ENCODE results near the gene POLR2E. TPM values are rescaled to one million over a fixed set of nuclear protein-coding genes. Genes with fewer than 3 reads are reported as not detected.

Gene POLR2E
- total and polyA plus RNA-seq, 2 of the 8 experiments (the other 6 are each of a cell fraction or from before 2014, with no cell fraction given) = 281 to 381 TPM

- Histone ChIP-seq H3K4me3 (ENCODE audit: extremely low read depth in 1 of 4, insufficient read depth in 2 of 4, low read depth in 3 of 4, low read length in 4 of 4) (no peak overlapping the region), H2BK15ac (ENCODE audit: low read length) (no peak overlapping the region), H2BK20ac (ENCODE audit: low read length) (no peak overlapping the region), H4K20me1 (replicated peaks in 1 of 2; ENCODE audit: control insufficient read depth in 1 of 2, insufficient read depth in 2 of 2, low read length in 2 of 2) (peaks cover 2 to 3% of the 10 kb centered on the region in 2 experiments), H4K91ac (replicated peaks; ENCODE audit: insufficient read length, low read length) (no peak overlapping the region), H3K9ac (replicated peaks in 1 of 4; ENCODE audit: extremely low read depth in 1 of 4, low read depth in 3 of 4, low read length in 3 of 4) (0 out of 7 replicates have a peak overlapping the region, but pooled peaks of 1 of the 4 experiments have one; percentile 36), H3K27ac (ENCODE audit: low read depth, low read length) (no peak overlapping the region), H3K79me2 (ENCODE audit: control insufficient read depth in 1 of 2, insufficient read depth in 2 of 2, low read length in 2 of 2) (no peaks in the 10 kb centered on the region), H3K9me3 (ENCODE audit: insufficient read depth in 2 of 2, low read depth in 1 of 2, low read length in 1 of 2) (no peaks in the 10 kb centered on the region), H3K56ac (replicated peaks; ENCODE audit: insufficient read length, low read depth, low read length) (no peak overlapping the region), H3K4me1 (replicated peaks in 1 of 4; ENCODE audit: control insufficient read depth in 3 of 4, insufficient read depth in 4 of 4, low read length in 3 of 4) (no peaks in the 10 kb centered on the region; a peak in 3 of 7 replicates), H3K23ac (ENCODE audit: insufficient read length) (no peak overlapping the region), H3K4me2 (ENCODE audit: insufficient read depth in 1 of 2, low read depth in 2 of 2, low read length in 2 of 2) (no peak overlapping the region), H3K14ac (ENCODE audit: insufficient read length) (no peak overlapping the region), H3K79me1 (ENCODE audit: low read depth, low read length) (no peaks in the 10 kb centered on the region), H2BK5ac (ENCODE audit: low read depth, low read length) (no peak overlapping the region; the same call in 1 of the 2 replicates), H3K36me3 (ENCODE audit: control insufficient read depth in 2 of 4, insufficient read depth in 4 of 4, low read length in 3 of 4) (peaks cover 0 to 52% (median 9%) of the 10 kb centered on the region in 4 experiments; a peak in 4 of 8 replicates), H2BK120ac (replicated peaks; ENCODE audit: low read depth, low read length) (no peak overlapping the region), H2BK12ac (ENCODE audit: low read depth, low read length) (no peak overlapping the region), H4K5ac (ENCODE audit: insufficient read length, low read depth, low read length) (no peak overlapping the region), H2AFZ (ENCODE audit: low read length) (no peak overlapping the region), H3K18ac (ENCODE audit: extremely low read depth, low read length) (no peak overlapping the region), H3K23me2 (ENCODE audit: low read depth, low read length) (no peaks in the 10 kb centered on the region), H3K27me3 (replicated peaks in 1 of 4; ENCODE audit: control insufficient read depth in 3 of 4, extremely low read depth in 1 of 4, insufficient read depth in 3 of 4, low read length in 3 of 4) (no peaks in the 10 kb centered on the region), H3K4ac (replicated peaks; ENCODE audit: insufficient read length, low read depth, low read length) (no peak overlapping the region), H2AK5ac (ENCODE audit: low read depth, low read length) (no peak overlapping the region), H4K8ac (ENCODE audit: extremely low read depth, insufficient read depth, low read length) (peak overlapping the region; percentile 68; the same call in 1 of the 2 replicates)
- DNase-seq (ENCODE audit: low read depth in 1 of 2, low spot score in 2 of 2) (no peak), FAIRE-seq (no peak)
- POLR2A ChIA-PET (ENCODE audit: partially characterized antibody) = interaction anchor here (0.8 to 1.4 kb wide), 3 partner anchors 13 to 102 kb away, joined by 3 to 4 read pairs (median 3); partner anchors contain the start of gene GPX4
- CTCF ChIA-PET (ENCODE audit: partially characterized antibody) = interaction anchor here (0.6 to 1.4 kb wide), 5 partner anchors 13 to 146 kb away, joined by 3 to 4 read pairs (median 3); no protein-coding TSS in a partner anchor
- 92% methylated on average over 10 of the region's 16 CpGs; no CpG with 5 or more reads in 1 of the 2 experiments for WGBS, 2 experiments (ENCODE audit: extremely low coverage in 1 of 2, insufficient coverage in 1 of 2, insufficient read length in 1 of 2, insufficient replicate concordance in 2 of 2, low coverage in 1 of 2, low lambda C conversion rate in 2 of 2, missing lambda C conversion rate in 1 of 2)
- TF ChIP-seq, protein P1, sequence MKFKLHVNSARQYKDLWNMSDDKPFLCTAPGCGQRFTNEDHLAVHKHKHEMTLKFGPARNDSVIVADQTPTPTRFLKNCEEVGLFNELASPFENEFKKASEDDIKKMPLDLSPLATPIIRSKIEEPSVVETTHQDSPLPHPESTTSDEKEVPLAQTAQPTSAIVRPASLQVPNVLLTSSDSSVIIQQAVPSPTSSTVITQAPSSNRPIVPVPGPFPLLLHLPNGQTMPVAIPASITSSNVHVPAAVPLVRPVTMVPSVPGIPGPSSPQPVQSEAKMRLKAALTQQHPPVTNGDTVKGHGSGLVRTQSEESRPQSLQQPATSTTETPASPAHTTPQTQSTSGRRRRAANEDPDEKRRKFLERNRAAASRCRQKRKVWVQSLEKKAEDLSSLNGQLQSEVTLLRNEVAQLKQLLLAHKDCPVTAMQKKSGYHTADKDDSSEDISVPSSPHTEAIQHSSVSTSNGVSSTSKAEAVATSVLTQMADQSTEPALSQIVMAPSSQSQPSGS (IDR thresholded peaks at IDR 0.05; ENCODE audit: low read length) = no peak
- TF ChIP-seq POU5F1 (IDR thresholded peaks at IDR 0.05; ENCODE audit: low read depth, low read length) (no peak), RAD21 (IDR thresholded peaks at IDR 0.05 in 1 of 2, conservative IDR thresholded peaks at IDR 0.05 in 1 of 2; ENCODE audit: low read depth in 2 of 2, low read length in 2 of 2) (no peak), CHD2 (IDR thresholded peaks at IDR 0.05; ENCODE audit: low read length) (no peak), MAFK (IDR thresholded peaks at IDR 0.05; ENCODE audit: low read depth, low read length) (no peak)
- TF ChIP-seq, protein P2, sequence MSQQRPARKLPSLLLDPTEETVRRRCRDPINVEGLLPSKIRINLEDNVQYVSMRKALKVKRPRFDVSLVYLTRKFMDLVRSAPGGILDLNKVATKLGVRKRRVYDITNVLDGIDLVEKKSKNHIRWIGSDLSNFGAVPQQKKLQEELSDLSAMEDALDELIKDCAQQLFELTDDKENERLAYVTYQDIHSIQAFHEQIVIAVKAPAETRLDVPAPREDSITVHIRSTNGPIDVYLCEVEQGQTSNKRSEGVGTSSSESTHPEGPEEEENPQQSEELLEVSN (IDR thresholded peaks at IDR 0.05) = no peak
Measured at GRCh38 chr19:1117654-1118053, 22.5 kb upstream of the POLR2E start.
